AG04450 (cell line): ENCODE measurements around the gene AFF3. TPM values are rescaled to one million over a fixed set of nuclear protein-coding genes. Genes with fewer than 3 reads are reported as not detected.

Experiments used
- CTCF ChIA-PET: fragments of 300-600, 350-600 bp; formaldehyde crosslinking; extraction: SDS; loops from one replicate; lab custom pipeline; 2022; ENCODE audit warnings: antibody characterized with exemption, inconsistent platforms; lab: Charles Lee
- POLR2A ChIA-PET: fragments of 350-600 bp; formaldehyde crosslinking; extraction: SDS; loops from one replicate; lab custom pipeline; 2021; ENCODE audit warnings: antibody characterized with exemption, inconsistent platforms; lab: Yijun Ruan, JAX
- DNase-seq: peaks from one replicate; pipeline ENCODE4 v3.0.0-alpha.2; 2011; ENCODE audit warnings: low read depth, low spot score
- H3K27ac ChIP-seq: one replicate; pipeline ENCODE4 v1.5.1; 2012; ENCODE audit warnings: low read depth, low read length, control low read depth
- H3K27me3 ChIP-seq: one replicate; pipeline ENCODE4 v1.6.0; 2012; ENCODE audit warnings: low read length; ENCODE audit not compliant: control insufficient read depth, insufficient read depth
- H3K4me3 ChIP-seq: 2 replicates; pipeline ENCODE4 v1.5.1; 2011; ENCODE audit warnings: mild to moderate bottlenecking, low read depth, low read length, control low read depth
- H3K9me3 ChIP-seq: 2 replicates; pipeline ENCODE4 v1.5.1; 2012; ENCODE audit warnings: low read length; ENCODE audit not compliant: control insufficient read depth, insufficient read depth
- polyA plus RNA-seq: library from polyadenylated mRNA; depleted of rRNA; stranded (reverse); fragments of >200 nt; gene quantifications from 2 replicates; pipeline ENCODE4 v1.2.3, GENCODE V29; 2011
- TF ChIP-seq, protein P1 (sequence below): IDR thresholded peaks from 2 replicates; pipeline ENCODE4 v1.5.1; 2011; ENCODE audit warnings: low read depth, low read length, control low read depth, inconsistent platforms

AFF3 gene
- polyA plus RNA-seq, 1 experiment: 17.9 TPM

GRCh38 chr2:99911736-99912135, 230.7 kb downstream of the AFF3 start:
- TF ChIP-seq, protein P1, sequence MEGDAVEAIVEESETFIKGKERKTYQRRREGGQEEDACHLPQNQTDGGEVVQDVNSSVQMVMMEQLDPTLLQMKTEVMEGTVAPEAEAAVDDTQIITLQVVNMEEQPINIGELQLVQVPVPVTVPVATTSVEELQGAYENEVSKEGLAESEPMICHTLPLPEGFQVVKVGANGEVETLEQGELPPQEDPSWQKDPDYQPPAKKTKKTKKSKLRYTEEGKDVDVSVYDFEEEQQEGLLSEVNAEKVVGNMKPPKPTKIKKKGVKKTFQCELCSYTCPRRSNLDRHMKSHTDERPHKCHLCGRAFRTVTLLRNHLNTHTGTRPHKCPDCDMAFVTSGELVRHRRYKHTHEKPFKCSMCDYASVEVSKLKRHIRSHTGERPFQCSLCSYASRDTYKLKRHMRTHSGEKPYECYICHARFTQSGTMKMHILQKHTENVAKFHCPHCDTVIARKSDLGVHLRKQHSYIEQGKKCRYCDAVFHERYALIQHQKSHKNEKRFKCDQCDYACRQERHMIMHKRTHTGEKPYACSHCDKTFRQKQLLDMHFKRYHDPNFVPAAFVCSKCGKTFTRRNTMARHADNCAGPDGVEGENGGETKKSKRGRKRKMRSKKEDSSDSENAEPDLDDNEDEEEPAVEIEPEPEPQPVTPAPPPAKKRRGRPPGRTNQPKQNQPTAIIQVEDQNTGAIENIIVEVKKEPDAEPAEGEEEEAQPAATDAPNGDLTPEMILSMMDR: no peak
- Histone ChIP-seq H3K9me3 (no peaks in the 10 kb centered on the region), H3K4me3 (no peak overlapping the region), H3K27me3 (no peaks in the 10 kb centered on the region), H3K27ac (no peak overlapping the region)
- ChIA-PET CTCF (no interaction called here), POLR2A (no interaction called here)
- DNase-seq: no peak

- POLR2A ChIA-PET: no interaction called here
- Histone ChIP-seq H3K4me3 (no peak overlapping the region), H3K27me3 (no peaks in the 10 kb centered on the region), H3K9me3 (no peaks in the 10 kb centered on the region), H3K27ac (no peak overlapping the region)
- no peak for DNase-seq
- TF ChIP-seq, protein P1: no peak
- CTCF ChIA-PET: interaction anchor here (0.9 kb wide), 1 partner anchor 35 kb away, joined by 3 read pairs; no protein-coding TSS in a partner anchor
Measured at GRCh38 chr2:99910902-99911301, 231.5 kb downstream of the AFF3 start.

- Histone ChIP-seq H3K27ac (no peak overlapping the region), H3K9me3 (no peaks in the 10 kb centered on the region), H3K27me3 (no peaks in the 10 kb centered on the region), H3K4me3 (no peak overlapping the region)
- TF ChIP-seq, protein P1: no peak
- ChIA-PET POLR2A (no interaction called here), CTCF (no interaction called here)
- DNase-seq: no peak
Measured at GRCh38 chr2:99905636-99906035, 236.8 kb downstream of the AFF3 start.

GRCh38 chr2:99905025-99905424, 237.4 kb downstream of the AFF3 start:
- no peaks in the 10 kb centered on the region for H3K27me3 ChIP-seq
- H3K4me3 ChIP-seq: no peak overlapping the region
- TF ChIP-seq, protein P1: no peak
- DNase-seq: no peak
- ChIA-PET CTCF (no interaction called here), POLR2A (no interaction called here)
- H3K27ac ChIP-seq: no peak overlapping the region
- no peaks in the 10 kb centered on the region for H3K9me3 ChIP-seq

- Histone ChIP-seq H3K27ac (no peak overlapping the region), H3K9me3 (no peaks in the 10 kb centered on the region), H3K27me3 (no peaks in the 10 kb centered on the region), H3K4me3 (no peak overlapping the region)
- no peak for DNase-seq
- TF ChIP-seq, protein P1: no peak
- POLR2A ChIA-PET: no interaction called here
- CTCF ChIA-PET: interaction anchor here (0.6 kb wide), 1 partner anchor 18 kb away, joined by 3 read pairs; no protein-coding TSS in a partner anchor
Measured at GRCh38 chr2:99903981-99904380, 238.4 kb downstream of the AFF3 start.
